ENCODE results near the gene C16orf54.
A peak's percentile ranks its signal among the peaks of the same experiment; 100 is the strongest.
"Not testable (repeated sequence)": the region's sequence is repeated elsewhere in the genome, so short reads cannot be mapped to it uniquely, and the experiment has no call there.

The C16orf54 gene

DNA sequence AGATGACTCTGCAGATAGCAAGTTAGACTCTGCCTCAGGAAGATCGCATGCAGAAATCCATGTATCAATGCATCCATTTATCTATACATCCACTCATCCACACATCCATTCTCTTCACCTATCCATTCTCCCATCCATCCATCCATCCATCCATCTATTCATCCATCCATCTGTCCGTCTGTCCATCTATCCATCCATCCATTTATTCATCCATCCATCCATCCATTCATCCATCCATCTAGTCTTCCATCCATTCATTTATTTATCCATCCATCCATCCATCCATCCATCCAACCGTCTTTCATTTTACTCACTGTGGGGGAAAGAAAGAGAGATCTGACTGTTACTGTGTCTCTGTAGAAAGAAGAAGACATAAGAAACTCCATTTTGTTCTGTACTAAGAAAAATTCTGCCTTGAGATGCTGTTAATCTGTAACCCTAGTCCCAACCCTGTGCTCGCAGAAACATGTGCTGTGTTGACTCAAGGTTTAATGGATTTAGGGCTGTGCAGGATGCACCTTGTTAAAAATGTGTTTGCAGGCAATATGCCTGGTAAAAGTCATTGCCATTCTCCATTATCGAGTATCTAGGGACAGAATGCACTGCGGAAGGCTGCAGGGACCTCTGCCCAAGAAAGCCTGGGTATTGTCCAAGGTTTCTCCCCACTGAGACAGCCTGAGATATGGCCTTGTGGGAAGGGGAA, 5.7 kb downstream of the C16orf54 start:
- not testable (repeated sequence) for DNase-seq

DNA sequence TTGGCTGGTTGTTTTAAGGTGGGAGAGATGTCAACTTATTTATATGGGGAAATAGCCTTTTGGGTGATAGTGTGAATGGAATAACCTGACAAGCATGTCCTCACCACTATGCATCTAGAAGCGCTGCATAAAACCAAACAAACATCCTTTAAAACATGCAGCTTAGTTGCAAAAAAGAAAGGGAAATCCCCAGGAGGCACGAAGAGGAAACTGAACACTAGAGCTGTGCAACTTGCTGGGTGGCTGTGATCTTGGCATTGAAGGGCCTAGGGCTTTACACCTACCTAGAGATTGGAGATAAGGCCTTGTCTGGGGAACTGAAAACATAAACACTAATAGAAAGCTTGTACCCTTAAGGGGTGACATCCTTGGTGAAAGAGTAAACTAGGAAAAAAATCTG, 7.3 kb downstream of the C16orf54 start:
- DNase-seq = no peak

DNA sequence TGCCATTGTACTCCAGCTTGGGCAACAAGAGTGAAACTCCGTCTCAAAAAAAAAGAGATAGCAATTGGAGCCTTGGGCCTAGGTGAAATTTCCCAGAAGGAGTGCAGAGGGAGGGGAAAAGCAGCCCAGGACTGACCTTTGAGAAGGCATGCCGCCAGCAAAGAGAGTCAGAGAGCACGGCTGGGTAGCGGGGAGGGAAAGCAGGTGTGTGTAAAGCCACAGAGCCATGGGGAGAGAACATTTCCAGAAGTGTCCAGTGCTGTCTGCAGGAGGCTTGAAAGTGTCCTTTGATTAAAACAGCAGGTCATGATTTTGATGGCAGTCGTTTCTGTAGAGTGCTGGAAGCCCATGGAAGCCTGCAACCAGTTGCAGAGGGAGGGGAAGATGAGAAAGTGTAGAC, 8.1 kb downstream of the C16orf54 start:
- no peak for DNase-seq

DNA sequence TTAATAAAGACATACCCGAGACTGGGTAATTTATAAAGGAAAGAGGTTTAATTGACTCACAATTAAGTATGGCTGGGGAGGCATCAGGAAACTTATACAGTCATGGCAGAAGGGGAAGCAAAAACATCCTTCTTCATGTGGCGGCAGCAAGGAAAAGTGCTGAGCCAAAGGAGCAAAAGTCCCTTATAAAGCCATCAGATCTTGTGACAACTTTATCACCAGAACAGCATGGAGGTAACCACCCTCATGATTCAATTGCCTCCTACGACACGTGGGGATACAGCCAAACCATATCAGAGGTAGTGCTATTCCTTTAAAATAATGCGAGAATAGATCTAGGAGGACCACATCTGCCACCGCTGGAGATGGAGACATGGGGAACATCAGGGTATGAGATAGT, 9.0 kb downstream of the C16orf54 start:
- DNase-seq = no peak

DNA sequence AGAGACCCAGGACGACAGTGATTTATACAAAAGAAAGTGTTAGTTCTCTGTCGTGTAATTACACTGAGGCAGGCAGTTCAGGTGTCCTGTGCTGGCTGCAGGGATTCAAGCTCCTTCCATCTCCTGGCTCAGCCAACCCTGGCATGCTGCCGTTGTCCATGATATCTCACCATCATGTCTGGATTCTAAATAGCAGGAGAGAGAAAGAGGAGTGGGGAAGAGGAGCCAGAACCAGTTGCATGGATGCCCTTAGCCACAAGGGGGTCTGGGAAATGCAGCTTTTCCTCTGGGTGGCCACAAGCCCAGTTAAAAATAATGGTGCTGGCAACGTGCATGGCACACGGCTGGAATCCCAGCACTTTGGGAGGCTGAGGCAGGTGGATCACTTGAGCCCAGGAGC, 9.7 kb downstream of the C16orf54 start:
- DNase-seq = no peak

DNA sequence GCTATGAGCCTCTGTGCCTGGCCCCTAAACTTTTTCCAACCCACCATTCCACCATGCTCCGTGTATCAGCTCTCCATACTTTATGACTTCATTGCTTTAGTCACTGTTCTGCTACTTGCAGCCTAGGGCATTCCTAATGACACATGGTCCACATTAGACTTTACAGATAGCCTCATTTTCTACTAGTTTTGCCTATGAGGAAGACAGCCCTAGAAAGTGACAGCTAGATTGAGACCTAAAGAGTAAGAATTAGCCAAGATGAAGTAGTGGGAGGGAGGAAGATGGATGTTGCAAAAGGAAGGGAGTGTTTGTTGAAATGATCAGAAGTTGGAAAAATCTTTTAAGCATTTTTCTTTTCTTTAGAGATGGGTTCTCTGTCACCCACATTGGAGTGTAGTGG, 11.0 kb downstream of the C16orf54 start:
- DNase-seq = no peak

DNA sequence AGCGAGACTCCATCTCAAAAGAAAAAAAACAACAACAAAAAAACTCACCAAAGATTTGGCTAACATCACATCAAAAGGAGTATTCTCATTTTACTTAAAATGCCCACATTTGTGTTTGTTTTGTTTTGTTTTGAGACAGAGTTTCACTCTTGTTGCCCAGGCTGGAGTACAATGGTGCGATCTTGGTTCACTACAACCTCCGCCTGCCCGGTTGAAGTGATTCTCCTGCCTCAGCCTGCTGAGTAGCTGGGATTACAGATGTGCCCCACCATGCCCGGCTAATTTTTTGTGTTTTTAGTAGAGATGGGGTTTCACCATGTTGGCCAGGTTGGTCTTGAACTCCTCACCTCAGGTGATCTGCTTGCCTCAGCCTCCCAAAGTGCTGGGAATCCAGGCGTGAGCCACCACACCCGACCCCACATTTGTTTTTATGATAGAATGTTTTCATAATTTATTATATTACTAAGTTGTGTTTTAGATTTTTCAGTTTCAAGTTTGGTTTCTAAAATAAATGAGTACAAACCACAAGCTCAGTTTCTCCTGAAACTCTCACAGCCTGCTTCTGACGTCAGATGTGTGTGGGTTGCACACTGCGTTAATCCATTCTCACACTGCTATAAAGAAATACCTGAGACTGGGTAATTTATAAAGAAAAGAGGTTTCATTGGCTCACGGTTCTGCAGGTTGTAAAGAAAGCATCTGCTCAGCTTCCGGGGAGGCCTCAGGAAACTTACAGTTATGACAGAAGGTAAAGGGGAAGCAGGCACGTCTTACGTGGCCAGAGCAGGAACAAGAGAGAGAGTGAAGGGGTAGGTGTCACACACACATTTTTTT, 13.8 kb downstream of the C16orf54 start:
- not testable (repeated sequence) for DNase-seq

DNA sequence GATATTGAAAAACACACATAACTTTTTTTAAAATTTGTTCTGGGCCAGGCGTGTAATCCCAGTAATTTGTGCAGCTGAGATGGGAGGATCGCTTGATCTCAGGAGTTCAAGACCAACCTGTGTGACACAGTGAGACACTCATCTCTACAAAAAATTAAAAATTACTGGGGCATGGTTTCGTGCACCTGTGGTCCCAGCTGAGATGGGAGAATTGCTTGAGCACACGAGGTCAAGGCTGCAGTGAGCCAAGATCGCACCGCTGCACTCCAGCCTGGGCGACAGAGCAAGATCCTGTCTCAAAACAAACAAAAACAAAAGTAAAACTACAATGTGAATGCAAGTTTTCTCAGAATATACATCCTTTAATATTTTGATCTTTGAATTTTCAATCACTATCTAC, 15.1 kb downstream of the C16orf54 start:
- DNase-seq = no peak

DNA sequence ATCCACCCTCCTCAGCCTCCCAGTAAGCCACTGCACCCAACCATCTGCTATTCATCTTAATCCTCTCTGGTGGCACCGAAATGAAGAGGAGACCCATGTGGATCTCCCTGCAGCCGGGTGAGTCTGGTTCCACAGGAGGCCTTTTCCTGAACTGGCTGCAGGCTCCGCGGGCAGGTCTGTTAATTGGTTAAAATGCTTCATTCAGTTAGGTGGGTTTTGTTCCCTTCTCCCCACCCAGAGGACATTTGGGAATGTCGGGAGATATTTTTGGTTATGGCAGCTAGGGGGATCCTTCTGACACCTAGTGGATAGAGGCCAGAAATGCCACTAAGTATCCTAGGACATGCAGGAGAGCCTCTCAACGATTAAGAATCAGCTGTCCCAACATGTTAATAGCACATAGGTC, 16.7 kb downstream of the C16orf54 start:
- DNase-seq = peak; percentile 59

DNA sequence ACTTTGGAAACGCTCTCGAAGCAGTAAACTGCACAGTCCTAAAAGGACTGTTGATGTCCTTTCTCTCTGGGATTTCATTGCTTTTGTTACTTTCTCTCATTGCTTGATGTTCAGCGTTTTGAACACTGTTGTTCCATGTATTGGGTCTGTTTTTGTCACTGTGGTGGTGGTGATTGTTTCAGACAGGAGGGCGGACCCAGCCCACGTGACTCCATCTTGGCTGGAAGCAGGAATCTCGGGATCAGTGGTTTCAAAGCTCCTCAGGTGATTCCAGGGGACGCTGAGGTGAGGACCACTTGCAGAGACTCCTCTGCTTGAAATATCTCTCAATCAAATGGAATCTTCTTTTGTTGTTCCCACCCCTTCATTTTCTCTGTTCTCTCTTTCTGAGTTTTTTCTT, 18.3 kb downstream of the C16orf54 start:
- no peak for DNase-seq

DNA sequence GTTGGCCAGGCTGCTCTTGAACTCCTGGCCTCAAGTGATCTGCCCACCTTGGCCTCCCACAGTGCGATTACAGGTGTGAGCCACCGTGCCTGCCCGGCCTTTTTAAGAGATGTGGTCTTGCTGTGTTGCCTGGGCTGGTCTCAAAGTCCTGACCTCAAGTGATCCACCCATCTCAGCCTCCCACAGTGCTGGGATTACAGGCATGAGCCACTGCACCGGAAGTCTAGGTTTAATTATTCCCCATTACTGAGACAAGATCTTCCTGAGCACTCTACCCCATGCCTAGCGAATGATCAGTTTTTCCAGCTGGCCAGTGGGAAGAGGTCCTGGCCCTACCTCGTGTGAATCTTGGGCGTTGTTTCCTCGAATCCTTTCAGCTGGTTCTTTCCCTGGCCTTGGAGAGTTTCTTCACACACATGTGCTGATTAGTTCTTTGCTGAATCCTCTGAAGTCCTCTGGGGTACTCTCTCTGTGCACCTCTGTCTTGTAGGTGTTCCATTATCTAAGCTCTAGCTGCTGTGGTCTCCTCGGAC, 18.9 kb downstream of the C16orf54 start:
- no peak for DNase-seq

DNA sequence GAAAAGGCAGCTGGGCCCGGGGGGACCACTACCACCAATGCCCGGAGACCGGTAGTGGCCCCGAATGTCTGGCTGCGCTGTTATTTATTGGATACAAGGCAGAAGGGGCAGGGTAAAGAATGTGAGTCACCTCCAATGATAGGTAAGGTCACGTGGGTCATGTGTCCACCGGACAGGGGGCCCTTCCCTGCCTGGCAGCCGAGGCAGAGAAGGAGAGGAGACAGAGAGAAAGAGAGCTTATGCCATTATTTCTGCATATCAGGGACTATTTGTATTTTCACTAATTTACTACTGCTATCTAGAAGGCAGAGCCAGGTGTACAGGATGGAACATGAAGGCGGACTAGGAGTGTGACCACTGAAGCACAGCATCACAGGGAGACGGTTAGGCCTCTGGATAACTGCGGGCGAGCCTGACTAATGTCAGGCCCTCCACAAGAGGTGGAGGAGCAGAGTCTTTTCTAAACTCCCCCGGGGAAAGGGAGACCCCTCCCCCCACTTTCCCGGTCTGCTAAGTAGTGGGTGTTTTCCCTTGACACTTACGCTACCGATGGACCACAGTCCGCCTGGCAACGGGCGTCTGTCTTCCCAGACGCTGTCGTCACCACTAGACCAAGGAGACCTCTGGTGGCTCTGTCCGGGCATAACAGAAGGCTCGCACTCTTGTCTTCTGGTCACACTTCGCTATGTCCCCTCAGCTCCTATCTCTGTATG, 24.5 kb downstream of the C16orf54 start:
- peak; percentile 51 for DNase-seq

DNA sequence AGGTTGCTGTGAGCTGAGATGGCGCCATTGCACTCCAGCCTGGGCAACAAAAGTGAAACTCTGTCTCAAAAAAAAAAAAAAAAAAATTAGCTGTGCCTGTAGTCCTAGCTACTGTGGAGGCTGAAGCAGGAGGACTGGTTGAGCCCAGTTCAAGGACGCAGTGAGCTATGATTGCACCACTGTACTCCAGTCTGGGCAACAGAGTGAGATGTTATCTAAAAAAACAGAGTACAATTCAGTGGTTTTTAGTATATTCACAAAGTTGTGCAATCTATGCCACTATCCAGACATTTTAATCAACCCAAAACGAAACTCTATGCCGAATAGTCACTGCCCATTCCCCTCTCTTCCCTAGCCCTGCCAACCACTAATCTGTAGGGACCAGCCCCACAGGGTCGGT, 25.1 kb downstream of the C16orf54 start:
- no peak for DNase-seq

DNA sequence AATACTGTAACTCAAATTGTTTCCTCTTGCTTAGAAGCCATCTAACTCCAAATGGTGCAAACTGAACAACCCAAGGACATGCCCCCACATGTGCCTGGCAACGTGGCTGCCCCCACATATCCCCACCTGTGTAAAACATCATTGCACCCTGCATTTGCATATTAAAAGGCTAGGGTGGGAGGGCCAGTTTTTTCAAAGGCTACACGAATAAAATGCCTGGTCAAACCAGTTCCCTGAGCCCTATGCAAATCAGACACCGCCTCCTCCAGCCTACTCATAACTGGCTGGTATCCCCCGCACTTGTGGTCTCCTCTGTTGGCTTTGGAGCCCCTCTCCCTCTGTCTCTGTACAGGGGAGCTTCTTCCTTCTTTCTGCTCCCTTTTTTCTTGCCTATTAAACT, 26.7 kb downstream of the C16orf54 start:
- no peak for DNase-seq

DNA sequence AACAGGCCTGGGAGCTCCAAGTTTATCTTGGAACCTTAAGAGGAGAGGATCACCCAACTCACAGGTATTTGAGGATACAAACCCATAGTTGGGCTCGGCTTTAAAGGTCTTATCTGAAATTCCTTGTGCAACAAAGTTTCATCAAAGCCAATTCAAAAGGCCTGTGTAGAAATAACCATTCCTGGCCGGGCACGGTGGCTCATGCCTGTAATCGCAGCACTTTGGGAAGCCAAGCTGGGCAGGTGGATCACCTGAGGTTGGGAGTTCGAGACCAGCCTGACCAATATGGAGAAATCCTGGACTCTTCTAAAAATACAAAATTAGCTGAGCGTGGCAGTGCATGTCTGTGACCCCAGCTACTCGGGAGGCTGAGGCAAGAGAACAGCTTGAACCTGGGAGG, 28.7 kb downstream of the C16orf54 start:
- no peak for DNase-seq

DNA sequence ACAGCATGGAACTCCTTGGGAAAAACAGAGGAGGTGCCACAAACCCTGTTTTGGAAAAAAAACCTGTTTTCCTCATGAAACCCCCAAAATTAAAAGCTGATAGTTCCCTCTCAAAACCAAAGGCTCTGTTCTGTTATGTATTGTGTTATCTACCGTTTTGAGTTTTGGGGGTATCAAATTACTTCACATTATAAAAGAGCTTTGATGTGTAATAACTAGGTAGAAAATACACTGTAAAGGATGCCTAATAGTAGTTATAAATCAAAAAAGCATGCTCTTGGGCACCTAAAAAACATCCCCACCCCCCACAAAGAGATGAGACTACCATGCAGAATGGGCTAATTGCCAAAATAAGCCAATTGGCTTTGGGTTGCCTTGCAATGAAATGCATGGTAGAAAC, 30.8 kb downstream of the C16orf54 start:
- no peak for DNase-seq

DNA sequence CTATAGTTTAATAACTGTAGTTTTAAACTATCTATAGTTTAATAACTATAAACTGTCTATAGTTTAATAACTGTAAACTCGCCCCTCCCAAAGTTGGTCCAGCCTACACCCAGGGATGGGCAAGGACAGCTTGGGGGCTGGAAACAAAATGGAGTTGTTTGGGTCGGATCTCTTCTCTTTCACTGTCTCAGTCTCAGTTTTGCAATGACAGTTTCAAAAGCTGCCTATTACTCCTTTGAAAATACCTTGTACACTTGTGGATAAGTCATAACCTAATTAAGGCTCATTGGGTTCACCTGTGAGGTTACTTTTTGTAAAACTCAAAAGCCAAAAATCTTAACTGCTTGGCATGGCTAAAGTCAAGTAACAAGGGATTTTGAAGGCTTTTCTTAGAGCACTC, 31.4 kb downstream of the C16orf54 start:
- DNase-seq = no peak

DNA sequence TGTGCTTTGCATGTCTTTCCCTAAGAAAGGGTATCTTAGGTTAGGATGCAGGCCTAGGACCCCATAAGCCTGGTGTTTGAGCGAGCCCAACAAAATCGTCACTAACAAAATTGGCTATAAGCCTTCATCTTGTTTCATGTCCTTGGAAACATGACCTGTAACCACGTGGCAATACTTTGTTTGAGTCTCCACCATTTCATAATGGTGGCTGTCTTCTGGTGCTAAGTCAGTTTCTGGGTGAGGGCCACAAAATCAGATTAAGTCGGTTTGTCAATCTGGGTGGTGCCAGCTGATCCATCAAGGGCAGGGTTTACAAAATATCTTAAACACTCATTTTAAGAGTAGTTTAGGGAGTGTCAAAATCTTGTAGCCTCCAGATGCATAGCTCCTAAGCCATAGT, 33.0 kb downstream of the C16orf54 start:
- no peak for DNase-seq

DNA sequence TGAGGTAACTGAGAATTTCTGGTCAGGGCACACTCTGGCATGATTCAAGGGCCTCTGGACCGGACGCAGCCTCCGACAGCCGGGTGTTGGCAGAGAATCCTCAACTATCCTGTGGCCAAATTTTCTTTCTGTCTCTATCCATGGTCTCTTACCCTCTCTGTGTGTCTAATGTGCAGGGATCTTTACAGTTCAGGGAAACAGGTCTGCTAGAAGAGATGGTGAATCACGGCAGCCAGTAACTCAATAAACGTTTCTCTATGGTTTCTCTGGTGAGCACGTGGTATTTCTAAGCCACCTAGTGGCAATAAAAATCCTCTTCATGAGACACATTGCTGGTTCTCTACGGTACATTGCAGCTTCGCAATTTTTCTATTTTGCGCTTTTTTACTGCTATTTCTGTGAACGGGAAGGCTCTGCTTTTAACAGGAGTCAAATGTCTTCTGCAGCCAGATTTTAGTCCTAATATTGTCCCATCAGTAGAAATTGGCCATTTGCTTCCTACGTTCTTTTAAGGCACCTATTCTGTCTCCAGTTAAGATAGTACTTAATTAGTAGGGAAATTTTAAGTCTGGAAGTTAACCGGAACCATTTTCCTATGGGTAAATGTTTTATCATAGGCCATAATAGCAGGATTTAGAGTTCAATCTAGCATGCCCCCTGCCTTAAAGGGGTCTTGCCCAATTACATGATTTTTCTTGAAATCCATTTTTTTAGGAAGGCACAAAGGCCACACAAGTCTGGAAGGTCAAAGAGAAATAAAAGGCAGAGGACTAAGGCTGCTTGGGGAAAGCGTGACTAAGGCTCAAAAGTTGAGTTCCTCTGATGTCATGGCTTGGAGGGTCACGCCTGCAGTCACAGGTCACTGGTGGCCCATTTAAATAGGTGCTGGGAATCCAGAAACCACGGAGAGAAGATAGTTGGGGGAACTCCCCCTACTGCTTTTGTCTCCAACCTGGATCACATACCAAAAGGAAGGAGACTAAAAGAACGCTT, 35.3 kb downstream of the C16orf54 start:
- DNase-seq = peak; percentile 71

DNA sequence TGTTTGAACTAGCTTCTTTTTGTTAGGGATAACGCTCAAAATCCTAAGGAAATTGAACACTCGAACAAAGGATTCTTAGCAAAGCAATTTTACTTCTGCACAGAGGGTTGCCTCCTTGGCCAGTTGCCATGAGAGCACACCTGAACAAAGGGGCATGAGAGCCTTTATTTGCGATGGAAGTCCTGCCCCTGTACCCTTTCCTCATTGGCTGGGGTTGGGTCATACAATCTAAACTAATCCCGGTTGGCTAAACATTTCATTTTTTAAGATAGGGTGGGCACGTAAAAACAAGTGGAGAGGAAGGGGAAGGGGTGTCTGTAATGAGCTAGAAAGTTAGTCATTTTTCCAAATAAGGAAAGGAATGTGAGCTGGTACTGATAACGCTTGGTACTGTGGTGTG, 36.1 kb downstream of the C16orf54 start:
- DNase-seq = not testable (repeated sequence)

DNA sequence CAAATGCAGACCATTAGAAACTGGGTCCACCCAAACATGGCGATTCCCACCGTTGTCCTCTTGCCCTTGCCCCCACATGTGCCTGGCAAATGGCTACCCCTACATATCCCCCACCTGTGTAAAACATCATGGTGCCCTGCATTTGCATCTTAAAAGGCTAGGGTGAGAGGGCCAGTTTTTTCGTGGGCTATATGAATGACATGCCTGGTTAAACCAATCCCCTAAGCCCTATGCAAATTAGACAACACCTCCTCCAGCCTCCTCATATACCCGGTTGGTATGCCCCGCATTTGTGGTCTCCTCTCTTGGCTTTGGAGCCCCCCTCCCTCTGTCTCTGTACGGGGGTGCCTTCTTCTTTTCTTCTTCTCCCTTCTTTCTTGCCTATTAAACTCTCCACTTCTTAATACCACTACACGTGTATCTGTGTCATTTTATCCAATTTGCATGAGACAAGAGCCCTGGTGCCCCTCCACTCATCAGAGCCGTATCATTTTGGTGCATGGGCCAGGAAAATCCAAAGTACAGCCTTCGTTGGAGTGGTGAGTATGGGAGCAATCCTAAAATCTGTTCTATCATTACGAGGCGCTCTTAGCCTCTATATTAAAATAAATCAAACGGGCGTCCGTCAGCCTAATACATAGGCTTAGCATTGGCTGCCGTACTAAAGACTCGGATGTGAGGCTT, 36.7 kb downstream of the C16orf54 start:
- no peak for DNase-seq

DNA sequence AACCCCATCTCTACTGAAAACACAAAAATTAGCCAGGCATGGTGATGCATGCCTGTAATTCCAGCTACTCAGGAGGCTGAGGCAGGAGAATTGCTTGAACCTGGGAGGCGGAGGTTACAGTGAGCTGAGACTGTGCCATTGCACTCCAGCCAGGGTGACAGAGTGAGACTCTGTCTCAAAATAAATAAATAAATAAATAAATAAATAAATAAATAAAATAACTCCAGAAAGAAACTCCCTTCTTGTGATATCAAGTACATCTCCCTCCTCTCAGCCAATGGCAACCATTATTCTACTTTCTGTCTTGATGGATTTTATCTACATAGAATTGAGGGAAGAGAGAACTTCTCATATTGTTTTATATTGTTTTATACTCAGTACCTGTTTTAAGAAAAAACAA, 38.6 kb downstream of the C16orf54 start:
- DNase-seq = not testable (repeated sequence)

Measured in HCEC 1CT (cell line).